ENCODE results near the gene TMEM270. TPM values are rescaled to one million over a fixed set of nuclear protein-coding genes. Genes with fewer than 3 reads are reported as not detected.

The TMEM270 gene
- total RNA-seq, 1 experiment from 2014 or later = not detected

DNA sequence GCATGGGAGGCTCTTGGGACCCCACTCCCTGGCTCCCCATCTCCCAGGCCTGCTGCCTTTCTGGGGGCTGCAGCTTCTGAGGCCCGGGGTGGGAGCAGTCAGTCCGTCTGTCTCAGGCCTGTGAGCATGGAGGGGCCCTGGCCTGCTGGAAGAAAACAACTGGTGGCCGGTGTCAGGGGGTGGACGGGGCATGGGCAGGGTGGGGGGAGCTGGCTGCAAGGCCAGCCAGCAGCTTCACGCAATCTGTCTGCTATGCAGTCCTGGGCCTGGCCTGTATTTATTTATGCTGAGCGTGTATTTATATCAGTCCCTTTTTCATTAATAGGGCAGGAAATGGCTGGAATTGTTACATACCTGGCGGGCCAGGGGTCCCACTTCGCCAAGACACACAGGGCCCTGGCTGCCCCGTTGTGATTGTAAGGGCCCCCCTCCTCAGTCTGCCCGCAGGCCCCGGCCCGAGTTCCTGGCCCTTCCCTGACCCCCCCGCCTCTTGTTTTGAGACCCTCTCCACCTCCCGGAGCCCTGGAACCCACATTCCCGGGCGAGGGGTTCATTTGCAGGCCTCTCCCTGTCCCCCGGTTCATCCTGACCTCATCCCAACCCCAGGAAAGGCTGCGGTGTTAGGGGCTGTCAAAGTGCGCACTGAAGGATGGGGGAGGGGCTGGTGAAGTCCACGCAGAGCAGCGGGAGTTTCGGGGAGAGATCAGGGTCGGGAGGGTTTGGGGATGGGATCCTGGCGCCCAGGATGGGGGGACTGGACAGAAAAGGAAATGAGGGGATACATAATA, 8.2 kb downstream of the TMEM270 start:
- DNase-seq (ENCODE audit: unreplicated experiment) = no peak
- H3K9me3 Mint-ChIP-seq (ENCODE audit: unreplicated experiment) = no peaks in the 10 kb centered on the region
- no peak overlapping the region for H3K4me3 Mint-ChIP-seq (ENCODE audit: unreplicated experiment)
- H3K27ac Mint-ChIP-seq (ENCODE audit: low read depth, unreplicated experiment) = no peak overlapping the region
- H3K36me3 Mint-ChIP-seq (ENCODE audit: insufficient read depth, unreplicated experiment) = no peaks in the 10 kb centered on the region
- ChIA-PET POLR2A (no interaction called here), CTCF (interaction anchor here (1.0 to 1.1 kb wide), 2 partner anchors 12 to 155 kb away, joined by 4 read pairs; no protein-coding TSS in a partner anchor)
- intact Hi-C loops (cut with micrococcal nuclease) = no loop called here
- H3K4me1 Mint-ChIP-seq (ENCODE audit: insufficient read depth, unreplicated experiment) = no peaks in the 10 kb centered on the region
- peaks cover 14% of the 10 kb centered on the region for H3K27me3 Mint-ChIP-seq (ENCODE audit: insufficient read depth, unreplicated experiment)
- TF ChIP-seq, protein P1, sequence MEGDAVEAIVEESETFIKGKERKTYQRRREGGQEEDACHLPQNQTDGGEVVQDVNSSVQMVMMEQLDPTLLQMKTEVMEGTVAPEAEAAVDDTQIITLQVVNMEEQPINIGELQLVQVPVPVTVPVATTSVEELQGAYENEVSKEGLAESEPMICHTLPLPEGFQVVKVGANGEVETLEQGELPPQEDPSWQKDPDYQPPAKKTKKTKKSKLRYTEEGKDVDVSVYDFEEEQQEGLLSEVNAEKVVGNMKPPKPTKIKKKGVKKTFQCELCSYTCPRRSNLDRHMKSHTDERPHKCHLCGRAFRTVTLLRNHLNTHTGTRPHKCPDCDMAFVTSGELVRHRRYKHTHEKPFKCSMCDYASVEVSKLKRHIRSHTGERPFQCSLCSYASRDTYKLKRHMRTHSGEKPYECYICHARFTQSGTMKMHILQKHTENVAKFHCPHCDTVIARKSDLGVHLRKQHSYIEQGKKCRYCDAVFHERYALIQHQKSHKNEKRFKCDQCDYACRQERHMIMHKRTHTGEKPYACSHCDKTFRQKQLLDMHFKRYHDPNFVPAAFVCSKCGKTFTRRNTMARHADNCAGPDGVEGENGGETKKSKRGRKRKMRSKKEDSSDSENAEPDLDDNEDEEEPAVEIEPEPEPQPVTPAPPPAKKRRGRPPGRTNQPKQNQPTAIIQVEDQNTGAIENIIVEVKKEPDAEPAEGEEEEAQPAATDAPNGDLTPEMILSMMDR (IDR thresholded peaks at IDR 0.05; ENCODE audit: unreplicated experiment) = no peak
- BruUV-seq (replicated peaks) = no TSS peak

DNA sequence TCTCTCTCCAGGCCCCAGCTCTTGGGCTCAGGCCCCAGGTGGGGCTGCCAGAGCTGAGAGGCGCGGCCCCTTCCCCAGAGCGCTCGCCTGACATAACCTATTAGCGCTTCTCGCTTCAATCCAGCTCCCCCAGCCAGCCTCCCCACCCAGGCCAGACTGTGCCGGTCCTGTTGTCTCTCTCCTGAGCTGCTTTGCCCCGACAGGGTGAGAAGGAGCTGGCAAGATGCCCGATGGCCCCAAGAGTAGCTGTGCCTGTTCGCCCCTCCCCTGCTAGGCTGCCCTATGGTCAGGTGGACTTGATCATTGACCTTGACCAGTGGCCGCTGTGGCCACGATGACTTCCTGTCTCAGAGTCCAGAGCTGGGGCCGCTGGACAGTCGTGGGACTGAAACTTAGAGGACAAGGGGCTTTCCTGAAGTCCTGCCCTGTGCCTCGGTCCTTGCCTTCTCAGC, 9.1 kb downstream of the TMEM270 start:
- no peaks in the 10 kb centered on the region for H3K4me1 Mint-ChIP-seq (ENCODE audit: insufficient read depth, unreplicated experiment)
- no peak overlapping the region for H3K4me3 Mint-ChIP-seq (ENCODE audit: unreplicated experiment)
- TF ChIP-seq, protein P1 (IDR thresholded peaks at IDR 0.05; ENCODE audit: unreplicated experiment) = no peak
- H3K27me3 Mint-ChIP-seq (ENCODE audit: insufficient read depth, unreplicated experiment) = peaks cover 14% of the 10 kb centered on the region
- CTCF ChIA-PET = interaction anchor here (0.6 to 1.1 kb wide), 3 partner anchors 10 to 182 kb away, joined by 3 to 4 read pairs (median 4); no protein-coding TSS in a partner anchor
- no peaks in the 10 kb centered on the region for H3K36me3 Mint-ChIP-seq (ENCODE audit: insufficient read depth, unreplicated experiment)
- no peaks in the 10 kb centered on the region for H3K9me3 Mint-ChIP-seq (ENCODE audit: unreplicated experiment)
- POLR2A ChIA-PET = interaction anchor here (0.6 kb wide), 1 partner anchor 95 kb away, joined by 3 read pairs; no protein-coding TSS in a partner anchor
- H3K27ac Mint-ChIP-seq (ENCODE audit: low read depth, unreplicated experiment) = no peak overlapping the region
- no peak for DNase-seq (ENCODE audit: unreplicated experiment)
- no TSS peak for BruUV-seq (replicated peaks)
- intact Hi-C loops (cut with micrococcal nuclease) = no loop called here

DNA sequence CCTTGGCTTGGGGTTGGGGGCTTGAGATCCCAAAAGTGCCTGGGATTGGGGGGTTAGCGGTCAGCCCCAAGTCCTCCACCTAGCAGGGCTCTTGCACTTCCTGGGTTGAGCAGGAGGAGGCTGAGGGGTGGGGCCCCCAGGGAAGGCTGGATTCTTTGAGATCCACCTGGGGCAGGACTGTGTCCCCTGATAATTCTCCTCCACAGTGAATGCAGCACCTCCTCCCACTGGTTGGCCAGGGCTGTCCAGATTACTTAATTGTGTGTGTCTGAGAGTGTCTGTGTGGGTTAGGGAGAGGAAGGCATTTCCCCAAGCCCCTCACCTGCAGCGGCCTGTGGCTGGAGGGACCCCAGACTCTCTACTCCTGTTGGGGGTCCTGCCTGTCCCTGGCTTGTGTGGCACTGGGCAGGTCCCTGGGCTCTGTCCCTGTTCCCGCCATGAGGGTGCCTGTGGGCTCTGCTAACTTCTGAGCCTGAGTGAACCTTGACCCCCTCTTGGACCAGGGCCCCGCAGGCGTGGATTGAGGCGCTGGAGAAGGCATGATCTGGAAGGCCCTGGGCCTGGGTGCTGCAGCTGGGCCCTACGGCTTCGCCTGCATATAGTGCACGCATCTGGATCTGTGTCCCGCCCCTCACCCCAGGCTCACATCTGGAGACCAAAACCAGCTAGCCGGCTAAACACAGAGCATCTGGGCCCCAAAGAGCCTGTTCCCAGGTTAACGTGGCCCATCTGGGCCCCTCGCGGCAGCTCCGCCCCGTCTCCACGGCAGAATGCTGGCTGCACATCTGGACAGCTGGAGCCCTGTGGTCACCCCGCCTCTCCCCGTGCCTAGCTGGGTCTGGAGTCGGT, 10.4 kb downstream of the TMEM270 start:
- TF ChIP-seq, protein P1 (IDR thresholded peaks at IDR 0.05; ENCODE audit: unreplicated experiment) = no peak
- Mint-ChIP-seq H3K4me3 (ENCODE audit: unreplicated experiment) (no peak overlapping the region), H3K9me3 (ENCODE audit: unreplicated experiment) (no peaks in the 10 kb centered on the region), H3K27me3 (ENCODE audit: insufficient read depth, unreplicated experiment) (peaks cover 14% of the 10 kb centered on the region), H3K36me3 (ENCODE audit: insufficient read depth, unreplicated experiment) (no peaks in the 10 kb centered on the region), H3K27ac (ENCODE audit: low read depth, unreplicated experiment) (no peak overlapping the region), H3K4me1 (ENCODE audit: insufficient read depth, unreplicated experiment) (no peaks in the 10 kb centered on the region)
- ChIA-PET POLR2A (no interaction called here), CTCF (interaction anchor here (0.6 kb wide), 2 partner anchors 90 to 215 kb away, joined by 3 to 4 read pairs; no protein-coding TSS in a partner anchor)
- intact Hi-C loops (cut with micrococcal nuclease) = no loop called here
- DNase-seq (ENCODE audit: unreplicated experiment) = no peak
- no TSS peak for BruUV-seq (replicated peaks)
